ENCODE results near the gene TNFSF9. TPM values are rescaled to one million over a fixed set of nuclear protein-coding genes. Genes with fewer than 3 reads are reported as not detected.
"Not testable (repeated sequence)": the region's sequence is repeated elsewhere in the genome, so short reads cannot be mapped to it uniquely, and the experiment has no call there.

The TNFSF9 gene
- total RNA-seq, 1 experiment from 2014 or later = not detected

DNA sequence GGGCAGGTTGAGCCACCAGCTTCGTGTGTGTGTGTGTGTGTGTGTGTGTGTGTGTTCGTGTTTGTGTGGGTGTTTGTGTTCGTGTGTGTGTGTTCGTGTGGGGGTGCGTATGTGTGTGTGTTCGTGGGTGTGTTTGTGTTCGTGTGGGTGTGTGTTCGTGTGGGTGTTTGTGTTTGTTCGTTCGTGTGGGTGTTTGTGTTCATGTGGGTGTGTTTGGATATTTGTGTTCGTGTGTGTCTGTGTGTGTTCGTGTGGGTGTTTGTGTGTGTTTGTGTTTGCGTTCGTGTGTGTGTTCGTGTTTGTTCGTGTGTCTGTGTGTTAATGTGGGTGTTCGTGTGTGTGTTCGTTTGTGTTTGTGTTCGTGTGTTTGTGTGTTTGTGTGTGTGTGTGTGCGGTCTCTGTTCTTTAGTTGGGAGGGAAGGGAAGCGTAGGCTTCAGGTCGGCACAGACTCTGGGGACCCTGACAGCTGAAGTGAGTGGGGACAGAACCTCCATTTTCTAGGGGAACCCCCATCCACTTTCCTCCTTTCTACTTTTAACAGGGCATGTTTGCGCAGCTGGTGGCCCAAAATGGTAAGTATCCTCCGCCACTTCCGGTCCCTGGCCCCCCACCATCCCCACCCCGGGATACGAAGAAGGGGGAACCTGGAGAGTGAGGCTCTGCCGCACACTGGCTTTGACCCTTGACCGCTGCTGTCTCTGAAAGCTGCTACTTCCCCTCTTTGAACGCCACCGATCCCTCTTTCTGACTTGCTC, 1.6 kb downstream of the TNFSF9 start:
- DNase-seq (ENCODE audit: low spot score) = no peak

DNA sequence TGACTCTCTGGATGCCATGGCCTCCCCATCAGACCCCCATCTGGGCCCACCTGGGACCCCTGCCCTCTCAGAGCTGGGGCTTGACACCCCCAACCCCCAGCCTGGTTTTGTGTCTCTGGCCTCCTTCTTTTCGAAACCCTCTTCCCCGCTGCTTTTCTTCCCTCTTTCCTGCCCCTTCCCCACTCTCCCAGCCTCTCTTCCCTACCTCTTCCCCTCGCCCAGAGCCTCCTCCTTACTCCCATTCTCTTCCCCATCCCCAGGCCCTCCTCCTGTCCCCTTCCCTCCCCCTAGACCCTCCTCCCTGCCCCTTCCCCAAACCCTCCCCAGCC, 2.1 kb downstream of the TNFSF9 start:
- DNase-seq (ENCODE audit: low spot score) = no peak

- no peak for DNase-seq (ENCODE audit: low spot score)
These were observed 3.1 kb downstream of the TNFSF9 start for GRCh38 chr19:6533746-6534418.

- no peak for DNase-seq (ENCODE audit: low spot score)
These were observed 3.7 kb downstream of the TNFSF9 start for GRCh38 chr19:6534451-6535093.

- DNase-seq (ENCODE audit: low spot score) = no peak
These were observed 4.8 kb downstream of the TNFSF9 start for GRCh38 chr19:6535558-6536137.

GRCh38 chr19:6539514-6539913, 8.7 kb downstream of the TNFSF9 start:
- no peak for DNase-seq (ENCODE audit: low spot score)

DNA sequence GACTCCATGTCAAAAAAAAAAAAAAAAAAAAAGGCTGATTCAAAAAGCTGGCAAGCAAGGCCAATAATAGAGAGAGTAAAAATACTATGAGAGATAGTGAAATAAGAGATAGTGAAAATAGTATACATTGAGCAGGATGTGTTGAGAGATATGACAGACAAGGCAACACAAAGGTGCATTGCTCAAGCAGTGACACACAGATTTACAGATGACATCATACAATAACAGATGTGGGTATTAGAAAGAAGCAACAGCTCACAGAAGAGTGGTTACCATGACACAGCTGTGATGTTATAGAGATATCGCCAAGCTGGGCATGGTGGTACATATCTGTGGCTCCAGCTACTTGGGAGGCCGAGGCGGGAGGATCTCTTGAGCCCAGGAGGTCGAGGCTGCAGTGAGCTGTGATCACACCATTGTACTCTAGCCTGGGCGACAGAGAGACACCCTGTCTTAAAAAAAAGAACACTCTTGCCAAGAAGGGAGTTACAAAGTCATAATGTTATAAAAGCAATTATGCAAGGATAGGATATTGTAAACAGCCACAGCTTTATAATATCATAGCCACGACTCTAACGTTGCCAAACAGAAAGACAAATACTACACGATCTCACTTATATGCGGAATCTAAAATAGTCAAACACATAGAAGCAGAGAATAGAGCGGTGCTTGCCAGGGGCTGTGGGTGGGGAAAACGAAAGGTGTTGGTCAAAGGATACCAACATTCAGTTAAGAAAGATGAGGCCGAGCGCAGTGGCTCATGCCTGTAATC, 10.3 kb downstream of the TNFSF9 start:
- DNase-seq (ENCODE audit: low spot score) = no peak

GRCh38 chr19:6543866-6544347, 13.1 kb downstream of the TNFSF9 start:
- no peak for DNase-seq (ENCODE audit: low spot score)

- DNase-seq (ENCODE audit: low spot score) = not testable (repeated sequence)
These were observed 19.9 kb downstream of the TNFSF9 start for GRCh38 chr19:6550679-6551078.

GRCh38 chr19:6551091-6551490, 20.3 kb downstream of the TNFSF9 start:
- DNase-seq (ENCODE audit: low spot score) = no peak

DNA sequence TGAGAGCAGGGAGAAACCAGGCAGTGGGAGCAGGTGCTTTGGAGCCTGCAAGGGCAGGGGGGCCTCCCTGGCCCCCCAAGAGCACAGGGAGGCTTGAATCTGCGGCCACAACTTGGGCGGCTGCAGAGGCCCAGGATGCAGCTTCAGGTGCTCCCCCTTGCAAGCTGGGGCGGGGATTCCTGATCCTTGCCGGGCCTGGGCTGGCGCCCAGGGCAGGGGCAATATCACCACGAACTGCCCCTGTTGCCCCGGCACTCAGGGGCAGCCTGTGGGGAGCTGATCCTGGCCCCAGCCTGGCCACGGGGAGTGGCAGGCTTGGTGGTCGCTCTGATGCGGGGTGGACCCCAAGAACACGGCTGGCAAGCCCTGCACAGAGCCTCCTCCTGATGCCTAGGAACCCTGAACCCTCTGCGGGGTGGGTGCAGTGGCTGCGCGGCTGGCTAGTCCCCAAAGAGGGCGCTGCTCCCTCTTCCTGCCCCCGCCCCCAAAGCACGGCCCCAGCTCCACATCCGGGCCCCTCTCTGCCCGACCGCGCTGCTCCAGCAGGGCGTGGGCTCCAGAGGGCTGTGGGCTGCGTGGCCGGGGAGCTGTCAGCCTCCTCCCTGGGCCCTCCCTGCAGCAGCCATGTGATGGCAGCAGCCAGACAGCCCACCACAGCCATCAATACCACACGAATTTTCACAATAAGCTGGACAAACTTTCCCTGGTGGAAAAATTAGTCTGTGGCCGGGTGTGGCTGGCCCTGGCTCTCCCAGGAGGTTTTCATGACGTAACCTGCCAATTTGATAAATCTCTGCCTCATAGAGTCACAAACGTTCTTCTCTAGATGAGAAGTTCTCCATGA, 21.0 kb downstream of the TNFSF9 start:
- no peak for DNase-seq (ENCODE audit: low spot score)

DNA sequence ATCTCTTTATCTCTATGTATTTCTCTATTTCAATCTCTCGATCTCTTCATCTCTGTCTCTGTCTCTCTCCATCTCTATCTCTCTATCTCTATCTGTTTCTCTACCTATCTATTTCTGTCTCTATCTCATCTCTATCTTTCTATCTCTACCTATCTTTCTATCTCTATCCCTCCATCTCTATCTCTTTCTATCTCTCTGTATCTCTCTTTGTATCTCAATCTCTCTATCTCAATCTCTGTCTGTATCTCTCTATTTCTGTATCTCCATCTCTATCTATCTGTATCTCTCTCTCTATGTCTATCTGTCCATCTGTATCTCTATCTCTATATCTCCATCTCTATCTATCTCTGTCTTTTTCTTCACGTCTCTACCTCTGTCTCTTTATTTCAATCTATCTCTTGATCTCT, 25.2 kb downstream of the TNFSF9 start:
- DNase-seq (ENCODE audit: low spot score) = no peak

DNA sequence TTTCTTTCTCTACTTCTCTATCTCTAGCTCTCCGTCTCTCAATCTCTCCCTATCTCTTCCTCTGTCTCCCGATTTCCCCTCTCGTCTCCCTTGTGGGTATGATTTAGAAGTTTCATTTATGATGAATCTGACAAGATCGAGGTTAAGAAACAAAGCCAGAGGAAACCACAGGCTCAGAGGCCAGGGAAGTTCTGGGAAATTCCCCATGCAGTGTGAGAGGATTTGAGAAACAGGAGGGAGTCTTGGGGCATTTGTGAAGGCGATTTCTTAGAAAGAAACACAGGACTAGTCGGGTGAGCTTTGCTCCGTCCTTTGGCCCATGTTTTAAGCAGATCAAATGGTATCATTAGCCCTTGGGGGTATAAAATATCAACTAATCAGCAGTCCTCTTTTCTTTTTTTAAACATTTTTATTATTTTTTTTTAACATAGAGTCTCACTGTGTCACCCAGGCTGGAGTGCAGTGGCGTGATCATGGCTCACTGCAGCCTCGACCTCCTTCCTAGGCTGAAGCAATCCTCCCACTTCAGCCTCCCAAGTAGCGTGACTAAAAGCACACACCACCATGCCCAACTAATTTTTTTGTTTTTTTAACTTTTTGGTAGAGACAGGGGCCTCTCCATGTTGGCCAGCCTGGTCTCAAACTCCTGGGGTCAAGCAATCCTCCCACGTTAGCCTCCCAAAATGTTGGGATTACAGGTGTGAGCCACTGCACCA, 25.8 kb downstream of the TNFSF9 start:
- DNase-seq (ENCODE audit: low spot score) = peak; percentile 68

DNA sequence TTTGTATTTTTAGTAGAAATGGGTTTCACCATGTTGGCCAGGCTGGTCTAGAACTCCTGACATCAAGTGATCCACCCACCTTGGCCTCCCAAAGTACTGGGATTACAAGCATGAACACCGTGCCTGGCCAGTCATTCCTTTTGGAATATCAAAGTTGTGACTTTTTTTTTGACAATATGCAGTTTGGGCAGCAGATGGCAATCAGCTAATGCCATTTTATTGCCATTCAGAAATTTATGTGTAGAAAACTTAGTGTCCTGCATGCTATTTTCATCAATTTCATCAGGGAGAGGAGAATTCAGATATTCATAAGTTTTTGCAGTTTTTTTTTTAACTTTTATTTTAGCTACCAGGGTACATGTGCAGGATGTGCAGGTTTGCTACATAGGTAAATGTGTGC, 31.6 kb downstream of the TNFSF9 start:
- DNase-seq (ENCODE audit: low spot score) = not testable (repeated sequence)

DNA sequence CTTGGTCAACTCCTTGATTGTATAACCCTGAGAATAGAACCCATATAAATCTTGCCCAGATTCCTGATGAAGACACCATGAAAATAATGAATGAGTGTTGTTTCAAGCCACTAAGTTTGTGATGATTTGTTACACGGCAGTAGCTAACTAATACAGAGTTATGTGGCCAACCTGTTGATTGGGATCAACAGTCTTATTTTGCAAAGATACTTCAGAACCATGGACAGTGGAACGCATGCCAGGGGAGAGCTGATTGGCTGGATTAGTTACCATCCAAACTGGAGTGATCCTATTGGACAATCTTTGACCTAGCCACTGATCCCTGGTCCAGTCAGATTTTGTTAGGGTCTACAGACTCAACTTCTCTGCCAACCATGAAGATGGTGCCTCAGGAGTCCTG, 33.6 kb downstream of the TNFSF9 start:
- DNase-seq (ENCODE audit: low spot score) = peak; percentile 48

GRCh38 chr19:6566727-6567126, 35.9 kb downstream of the TNFSF9 start:
- not testable (repeated sequence) for DNase-seq (ENCODE audit: low spot score)

GRCh38 chr19:6568010-6568526, 37.2 kb downstream of the TNFSF9 start:
- DNase-seq (ENCODE audit: low spot score) = peak; percentile 39

- DNase-seq (ENCODE audit: low spot score) = no peak
These were observed 38.0 kb downstream of the TNFSF9 start for GRCh38 chr19:6568816-6569215.

DNA sequence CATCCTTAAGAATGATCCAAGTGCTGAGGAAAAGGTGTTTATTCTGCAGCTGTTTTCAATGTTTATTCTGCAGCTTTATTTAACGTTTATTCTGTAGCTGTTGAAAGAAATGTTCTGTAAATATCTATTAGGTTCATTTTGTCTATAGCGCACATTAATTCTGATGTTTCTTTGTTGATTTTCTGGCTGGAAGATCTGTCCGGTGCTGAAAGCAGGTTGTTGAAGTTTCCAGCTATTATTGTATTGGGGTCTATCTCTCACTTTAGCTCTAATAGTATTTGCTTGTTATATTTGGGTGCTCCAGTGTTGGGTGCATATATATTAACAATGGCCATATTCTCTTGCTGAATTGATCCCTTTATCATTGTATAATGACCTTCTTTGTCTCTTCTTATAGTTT, 39.9 kb downstream of the TNFSF9 start:
- no peak for DNase-seq (ENCODE audit: low spot score)

DNA sequence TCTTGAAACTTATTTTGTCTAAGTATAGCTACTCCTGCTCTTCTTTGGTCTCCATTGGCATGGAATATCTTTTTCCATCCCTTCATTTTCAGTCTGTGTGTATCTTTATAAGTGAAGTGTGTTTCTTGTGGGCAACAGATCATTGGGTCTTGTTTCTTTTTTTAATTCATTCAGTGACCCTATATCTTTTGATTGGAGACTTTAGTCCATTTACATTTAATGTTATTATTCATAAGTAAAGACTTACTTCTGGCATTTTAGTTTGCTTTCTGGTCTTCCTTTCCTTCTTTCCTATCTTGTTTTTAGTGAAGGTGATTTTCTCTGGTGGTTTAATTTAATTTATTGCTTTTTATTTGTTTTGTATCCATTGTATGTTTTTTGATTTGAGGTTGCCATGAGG, 40.3 kb downstream of the TNFSF9 start:
- DNase-seq (ENCODE audit: low spot score) = no peak

Measured in A172 (cell line).